HEK293 (cell line): ENCODE data around the gene EDC3.

Source experiments
- ZNF670 ChIP-seq: fragments of 450-650 bp; formaldehyde crosslinking; IDR thresholded peaks from 2 replicates; pipeline ENCODE4 v1.5.1; 2016; ENCODE audit warnings: missing biosample characterization, missing genetic modification characterization, low read depth
- ZNF76 ChIP-seq: fragments of 450-650 bp; formaldehyde crosslinking; IDR thresholded peaks from 2 replicates; pipeline ENCODE4; 2016; ENCODE audit warnings: low read depth, missing biosample characterization, missing genetic modification characterization, borderline replicate concordance
- ZSCAN16 ChIP-seq: fragments of 450-650 bp; formaldehyde crosslinking; IDR thresholded peaks from 2 replicates; pipeline ENCODE4 v1.5.1; 2016; ENCODE audit warnings: missing biosample characterization, missing genetic modification characterization
- TF ChIP-seq, protein P1 (sequence below): fragments of 450-650 bp; formaldehyde crosslinking; IDR thresholded peaks from 2 replicates; pipeline ENCODE4 v1.5.1; 2016; ENCODE audit warnings: missing biosample characterization, missing genetic modification characterization
- TF ChIP-seq, protein P2 (sequence below): fragments of 450-650 bp; formaldehyde crosslinking; IDR thresholded peaks from 2 replicates; pipeline ENCODE4 v1.5.1; 2016; ENCODE audit warnings: missing biosample characterization, missing genetic modification characterization

DNA sequence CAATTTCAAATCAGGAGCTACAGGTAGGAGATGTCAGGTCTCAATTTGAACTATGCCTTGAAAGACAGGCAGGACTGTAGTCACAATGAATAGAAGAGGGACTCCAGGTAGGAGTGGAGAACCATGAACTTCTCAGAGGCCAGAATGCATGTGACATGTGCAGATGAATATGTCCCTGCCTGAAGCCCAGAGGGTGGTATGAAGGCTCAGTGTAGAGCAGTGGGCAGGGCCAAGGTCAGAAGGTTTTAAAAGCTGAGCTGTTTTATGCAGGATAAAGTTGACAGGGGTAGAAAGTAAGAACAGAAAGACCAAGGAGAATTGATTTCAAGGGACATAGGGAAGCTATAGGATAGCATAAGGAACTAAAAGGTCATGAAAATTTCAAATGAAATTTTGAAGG, 49.3 kb downstream of the EDC3 start:
- TF ChIP-seq ZNF670 (tag by site-specific recombination), result no peak
- TF ChIP-seq, protein P1, sequence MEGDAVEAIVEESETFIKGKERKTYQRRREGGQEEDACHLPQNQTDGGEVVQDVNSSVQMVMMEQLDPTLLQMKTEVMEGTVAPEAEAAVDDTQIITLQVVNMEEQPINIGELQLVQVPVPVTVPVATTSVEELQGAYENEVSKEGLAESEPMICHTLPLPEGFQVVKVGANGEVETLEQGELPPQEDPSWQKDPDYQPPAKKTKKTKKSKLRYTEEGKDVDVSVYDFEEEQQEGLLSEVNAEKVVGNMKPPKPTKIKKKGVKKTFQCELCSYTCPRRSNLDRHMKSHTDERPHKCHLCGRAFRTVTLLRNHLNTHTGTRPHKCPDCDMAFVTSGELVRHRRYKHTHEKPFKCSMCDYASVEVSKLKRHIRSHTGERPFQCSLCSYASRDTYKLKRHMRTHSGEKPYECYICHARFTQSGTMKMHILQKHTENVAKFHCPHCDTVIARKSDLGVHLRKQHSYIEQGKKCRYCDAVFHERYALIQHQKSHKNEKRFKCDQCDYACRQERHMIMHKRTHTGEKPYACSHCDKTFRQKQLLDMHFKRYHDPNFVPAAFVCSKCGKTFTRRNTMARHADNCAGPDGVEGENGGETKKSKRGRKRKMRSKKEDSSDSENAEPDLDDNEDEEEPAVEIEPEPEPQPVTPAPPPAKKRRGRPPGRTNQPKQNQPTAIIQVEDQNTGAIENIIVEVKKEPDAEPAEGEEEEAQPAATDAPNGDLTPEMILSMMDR (tag by site-specific recombination), result no peak
- TF ChIP-seq ZNF76, result no peak
- TF ChIP-seq ZSCAN16 (tag by site-specific recombination), result no peak
- TF ChIP-seq, protein P2, sequence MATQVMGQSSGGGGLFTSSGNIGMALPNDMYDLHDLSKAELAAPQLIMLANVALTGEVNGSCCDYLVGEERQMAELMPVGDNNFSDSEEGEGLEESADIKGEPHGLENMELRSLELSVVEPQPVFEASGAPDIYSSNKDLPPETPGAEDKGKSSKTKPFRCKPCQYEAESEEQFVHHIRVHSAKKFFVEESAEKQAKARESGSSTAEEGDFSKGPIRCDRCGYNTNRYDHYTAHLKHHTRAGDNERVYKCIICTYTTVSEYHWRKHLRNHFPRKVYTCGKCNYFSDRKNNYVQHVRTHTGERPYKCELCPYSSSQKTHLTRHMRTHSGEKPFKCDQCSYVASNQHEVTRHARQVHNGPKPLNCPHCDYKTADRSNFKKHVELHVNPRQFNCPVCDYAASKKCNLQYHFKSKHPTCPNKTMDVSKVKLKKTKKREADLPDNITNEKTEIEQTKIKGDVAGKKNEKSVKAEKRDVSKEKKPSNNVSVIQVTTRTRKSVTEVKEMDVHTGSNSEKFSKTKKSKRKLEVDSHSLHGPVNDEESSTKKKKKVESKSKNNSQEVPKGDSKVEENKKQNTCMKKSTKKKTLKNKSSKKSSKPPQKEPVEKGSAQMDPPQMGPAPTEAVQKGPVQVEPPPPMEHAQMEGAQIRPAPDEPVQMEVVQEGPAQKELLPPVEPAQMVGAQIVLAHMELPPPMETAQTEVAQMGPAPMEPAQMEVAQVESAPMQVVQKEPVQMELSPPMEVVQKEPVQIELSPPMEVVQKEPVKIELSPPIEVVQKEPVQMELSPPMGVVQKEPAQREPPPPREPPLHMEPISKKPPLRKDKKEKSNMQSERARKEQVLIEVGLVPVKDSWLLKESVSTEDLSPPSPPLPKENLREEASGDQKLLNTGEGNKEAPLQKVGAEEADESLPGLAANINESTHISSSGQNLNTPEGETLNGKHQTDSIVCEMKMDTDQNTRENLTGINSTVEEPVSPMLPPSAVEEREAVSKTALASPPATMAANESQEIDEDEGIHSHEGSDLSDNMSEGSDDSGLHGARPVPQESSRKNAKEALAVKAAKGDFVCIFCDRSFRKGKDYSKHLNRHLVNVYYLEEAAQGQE, result no peak
